NCI-H345 treated with DMSO at 0.1 percent for 48 hours (cell line): ENCODE data around the gene INSC.

Experiments
- DNase-seq: peaks from one replicate; lab custom pipeline; 2025; ENCODE audit not compliant: unreplicated experiment; lab: John Stamatoyannopoulos, UW

Gene INSC

GRCh38 chr11:15108592-15109130, 6.1 kb upstream of the INSC start:
- no peak for DNase-seq

- DNase-seq: no peak
These were observed 5.1 kb upstream of the INSC start for GRCh38 chr11:15109602-15110001.

- DNase-seq: no peak
These were observed 3.5 kb upstream of the INSC start for GRCh38 chr11:15111215-15111614.

GRCh38 chr11:15112131-15112541, 2.6 kb upstream of the INSC start:
- DNase-seq: no peak

- DNase-seq: no peak
These were observed 1.3 kb upstream of the INSC start for GRCh38 chr11:15113381-15113780.

GRCh38 chr11:15115686-15116085, 963 bp downstream of the INSC start:
- no peak for DNase-seq

- no peak for DNase-seq
These were observed 3.0 kb downstream of the INSC start for GRCh38 chr11:15117751-15118150.

- no peak for DNase-seq
These were observed 3.7 kb downstream of the INSC start for GRCh38 chr11:15118431-15118830.

GRCh38 chr11:15119352-15119751, 4.6 kb downstream of the INSC start:
- DNase-seq: no peak

GRCh38 chr11:15119826-15120225, 5.1 kb downstream of the INSC start:
- DNase-seq: no peak

- DNase-seq: no peak
These were observed 9.1 kb downstream of the INSC start for GRCh38 chr11:15123849-15124248.

- no peak for DNase-seq
These were observed 9.8 kb downstream of the INSC start for GRCh38 chr11:15124528-15124927.

GRCh38 chr11:15127341-15127740, 12.6 kb downstream of the INSC start:
- no peak for DNase-seq

GRCh38 chr11:15128621-15129020, 13.9 kb downstream of the INSC start:
- no peak for DNase-seq

GRCh38 chr11:15136166-15136565, 21.4 kb downstream of the INSC start:
- no peak for DNase-seq

- no peak for DNase-seq
These were observed 24.5 kb downstream of the INSC start for GRCh38 chr11:15139096-15139770.

- DNase-seq: no peak
These were observed 25.4 kb downstream of the INSC start for GRCh38 chr11:15139958-15140659.

- no peak for DNase-seq
These were observed 26.7 kb downstream of the INSC start for GRCh38 chr11:15141381-15141780.

GRCh38 chr11:15142838-15143237, 28.1 kb downstream of the INSC start:
- DNase-seq: no peak

- no peak for DNase-seq
These were observed 29.1 kb downstream of the INSC start for GRCh38 chr11:15143855-15144254.

- no peak for DNase-seq
These were observed 29.6 kb downstream of the INSC start for GRCh38 chr11:15144347-15144746.

- DNase-seq: no peak
These were observed 30.4 kb downstream of the INSC start for GRCh38 chr11:15145151-15145550.

GRCh38 chr11:15145615-15146014, 30.9 kb downstream of the INSC start:
- DNase-seq: no peak
